Uterus (tissue), 2 donors: ENCODE data around the gene CAVIN1.

ENCODE experiments used
- POLR2A ChIP-seq, 2 donors: fragments of 450-650 bp; IDR thresholded peaks; one replicate each; pipeline ENCODE4 v1.6.1; 2016; ENCODE audit warnings: antibody characterized with exemption in 2 of 2, mild to moderate bottlenecking in 1 of 2, moderate library complexity in 1 of 2
- TF ChIP-seq, protein P1 (sequence below), 4 experiments: fragments of 200-600 bp in 2 of 4; fragments of 450-650 bp in 2 of 4; sonication (generic) in 2 of 4; IDR thresholded peaks; one replicate each; pipeline ENCODE4 v1.5.1; 2016 to 2019; ENCODE audit warnings: antibody characterized with exemption in 4 of 4, mild to moderate bottlenecking in 2 of 4, moderate library complexity in 1 of 4

DNA sequence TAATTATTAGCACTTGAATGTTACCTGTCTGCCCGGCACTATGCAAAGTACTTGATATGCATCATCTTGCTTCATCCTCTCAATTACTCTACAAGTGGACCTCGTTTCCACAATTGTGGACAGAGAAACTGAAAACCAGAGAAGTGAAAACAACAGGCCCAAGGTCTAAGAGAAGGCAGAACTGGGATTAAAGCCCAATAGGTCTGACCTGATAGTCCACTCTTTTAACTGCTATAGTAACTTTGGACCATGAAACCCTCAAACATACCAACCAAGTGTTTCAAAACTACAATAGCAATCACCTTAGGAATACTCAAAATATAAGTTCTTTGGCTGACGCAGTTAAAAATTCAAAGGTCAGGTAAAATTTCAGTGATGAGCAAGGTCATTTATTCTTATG lies 42.1 kb downstream of the CAVIN1 start:
- TF ChIP-seq, protein P1, sequence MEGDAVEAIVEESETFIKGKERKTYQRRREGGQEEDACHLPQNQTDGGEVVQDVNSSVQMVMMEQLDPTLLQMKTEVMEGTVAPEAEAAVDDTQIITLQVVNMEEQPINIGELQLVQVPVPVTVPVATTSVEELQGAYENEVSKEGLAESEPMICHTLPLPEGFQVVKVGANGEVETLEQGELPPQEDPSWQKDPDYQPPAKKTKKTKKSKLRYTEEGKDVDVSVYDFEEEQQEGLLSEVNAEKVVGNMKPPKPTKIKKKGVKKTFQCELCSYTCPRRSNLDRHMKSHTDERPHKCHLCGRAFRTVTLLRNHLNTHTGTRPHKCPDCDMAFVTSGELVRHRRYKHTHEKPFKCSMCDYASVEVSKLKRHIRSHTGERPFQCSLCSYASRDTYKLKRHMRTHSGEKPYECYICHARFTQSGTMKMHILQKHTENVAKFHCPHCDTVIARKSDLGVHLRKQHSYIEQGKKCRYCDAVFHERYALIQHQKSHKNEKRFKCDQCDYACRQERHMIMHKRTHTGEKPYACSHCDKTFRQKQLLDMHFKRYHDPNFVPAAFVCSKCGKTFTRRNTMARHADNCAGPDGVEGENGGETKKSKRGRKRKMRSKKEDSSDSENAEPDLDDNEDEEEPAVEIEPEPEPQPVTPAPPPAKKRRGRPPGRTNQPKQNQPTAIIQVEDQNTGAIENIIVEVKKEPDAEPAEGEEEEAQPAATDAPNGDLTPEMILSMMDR (IDR thresholded peaks at IDR 0.05) = no peak
- no peak for TF ChIP-seq POLR2A (IDR thresholded peaks at IDR 0.05)
